Endothelial cell of umbilical vein (primary cell): ENCODE measurements around the gene CTAG1A. TPM values are rescaled to one million over a fixed set of nuclear protein-coding genes. Genes with fewer than 3 reads are reported as not detected.

Experiments
- BruUV-seq: library from RNA; stranded (reverse); fragments of 400-500 nt; replicated peaks from 2 replicates; lab custom pipeline; 2021; lab: Mats Ljungman, UMichigan
- CTCF ChIA-PET: fragments of 300-600, 350-600 bp; sonication (Branson Sonifier 250); formaldehyde crosslinking; loops from one replicate; lab custom pipeline; 2021; ENCODE audit warnings: antibody characterized with exemption, inconsistent platforms; lab: Charles Lee
- POLR2A ChIA-PET: fragments of 300-600, 350-600 bp; sonication (Branson Sonifier 250); formaldehyde crosslinking; loops from one replicate; lab custom pipeline; 2021; ENCODE audit warnings: antibody characterized with exemption, inconsistent platforms; lab: Charles Lee
- DNase-seq: peaks from one replicate; pipeline ENCODE4 v3.0.0-alpha.2; 2011; ENCODE audit warnings: low read depth, low spot score
- FAIRE-seq: peaks from 2 replicates; lab custom pipeline; 2011; peaks lifted over from hg19 to GRCh38; lab: Jason Lieb, UNC
- H2AFZ ChIP-seq: 2 replicates; pipeline ENCODE4 v1.6.0; 2012; ENCODE audit warnings: low read depth, low read length, control low read depth, inconsistent platforms
- H3K27ac ChIP-seq: 2 replicates; pipeline ENCODE4 v1.5.1; 2011; ENCODE audit warnings: low read depth, mild to moderate bottlenecking, control low read depth, low read length, moderate library complexity; ENCODE audit not compliant: insufficient read depth
- H3K27me3 ChIP-seq, 2 experiments: 2 replicates each; pipeline versions ENCODE4 v1.6.0 to v1.6.1; 2011; ENCODE audit warnings: low read length in 2 of 2, mixed read lengths in 1 of 2; ENCODE audit not compliant: control insufficient read depth in 2 of 2, insufficient read depth in 2 of 2
- H3K36me3 ChIP-seq, 2 experiments: 2 replicates in 1 of 2; 3 replicates in 1 of 2; pipeline ENCODE4 v1.5.1; 2011; ENCODE audit warnings: low read length in 2 of 2, mild to moderate bottlenecking in 1 of 2, moderate library complexity in 1 of 2; ENCODE audit not compliant: control insufficient read depth in 2 of 2, insufficient read depth in 2 of 2; ENCODE audit errors: extremely low read depth in 1 of 2
- H3K4me1 ChIP-seq: 3 replicates; pipeline ENCODE4 v1.5.1; 2011; ENCODE audit warnings: mild to moderate bottlenecking, low read length; ENCODE audit not compliant: control insufficient read depth, insufficient read depth; ENCODE audit errors: extremely low read depth
- H3K4me2 ChIP-seq: 2 replicates; pipeline ENCODE4 v1.6.1; 2011; ENCODE audit warnings: low read length, control low read depth, mixed read lengths; ENCODE audit not compliant: insufficient read depth
- H3K4me3 ChIP-seq, 3 experiments: fragments of 200-600 bp in 1 of 3; sonication (generic), shearing (Covaris generic) in 1 of 3; replicated peaks in 1 of 3; 2 replicates each; pipeline ENCODE4 v1.5.1; 2011 to 2016; ENCODE audit warnings: control low read depth in 3 of 3, low read length in 3 of 3, mild to moderate bottlenecking in 2 of 3, inconsistent platforms in 1 of 3, low read depth in 1 of 3, moderate library complexity in 1 of 3; ENCODE audit not compliant: insufficient read depth in 1 of 3
- H3K79me2 ChIP-seq: 2 replicates; pipeline ENCODE4 v1.6.0; 2012; ENCODE audit warnings: low read length, inconsistent platforms; ENCODE audit not compliant: control insufficient read depth, insufficient read depth
- H3K9ac ChIP-seq: replicated peaks from 2 replicates; pipeline ENCODE3; 2011; ENCODE audit warnings: low read length, control low read depth; ENCODE audit not compliant: insufficient read depth; ENCODE audit errors: extremely low read depth
- H3K9me1 ChIP-seq: replicated peaks from 3 replicates; pipeline ENCODE4 v1.6.0; 2011; ENCODE audit warnings: mild to moderate bottlenecking, low read length; ENCODE audit not compliant: control insufficient read depth, insufficient read depth; ENCODE audit errors: extremely low read depth
- H3K9me3 ChIP-seq: replicated peaks from 2 replicates; pipeline ENCODE4 v1.5.1; 2012; ENCODE audit warnings: low read length, inconsistent platforms; ENCODE audit not compliant: control insufficient read depth, insufficient read depth
- H4K20me1 ChIP-seq: replicated peaks from 2 replicates; pipeline ENCODE3; 2011; ENCODE audit warnings: mild to moderate bottlenecking, low read length; ENCODE audit not compliant: control insufficient read depth, insufficient read depth; ENCODE audit errors: extremely low read depth
- EZH2 ChIP-seq: IDR thresholded peaks from 2 replicates; pipeline ENCODE4 v1.6.1; 2012; ENCODE audit warnings: borderline replicate concordance, low read depth, mild to moderate bottlenecking, moderate library complexity, low read length, inconsistent platforms; ENCODE audit not compliant: severe bottlenecking
- FOS ChIP-seq: IDR thresholded peaks from 2 replicates; pipeline ENCODE4 v1.6.1; 2011; ENCODE audit warnings: mild to moderate bottlenecking, low read length, moderate library complexity, borderline replicate concordance; ENCODE audit not compliant: insufficient read depth
- GATA2 ChIP-seq: IDR thresholded peaks from 2 replicates; pipeline ENCODE4 v1.7.0; 2011; ENCODE audit warnings: low read depth, mild to moderate bottlenecking, moderate library complexity, mixed read lengths, low read length; ENCODE audit not compliant: insufficient read length, insufficient read depth
- JUN ChIP-seq: IDR thresholded peaks from 2 replicates; pipeline ENCODE4 v1.6.1; 2011; ENCODE audit warnings: borderline replicate concordance, low read depth; ENCODE audit not compliant: insufficient read length, insufficient read depth
- MAX ChIP-seq: IDR thresholded peaks from 2 replicates; pipeline ENCODE4 v1.6.1; 2011; ENCODE audit not compliant: insufficient read depth, insufficient read length
- MYC ChIP-seq: IDR thresholded peaks from one replicate; pipeline ENCODE4 v1.6.1; 2011; ENCODE audit warnings: mild to moderate bottlenecking, low read depth, low read length
- POLR2A ChIP-seq: IDR thresholded peaks from 2 replicates; pipeline ENCODE4 v1.6.1; 2012; ENCODE audit warnings: low read depth, mild to moderate bottlenecking, control low read depth, low read length
- POLR2AphosphoS5 ChIP-seq: IDR thresholded peaks from 2 replicates; pipeline ENCODE4 v1.6.1; 2012; ENCODE audit warnings: low read depth, mild to moderate bottlenecking, control low read depth, low read length, moderate library complexity; ENCODE audit not compliant: insufficient read depth
- dilution Hi-C: fragments of 300-500 bp; cut with MboI; formaldehyde crosslinking; loops from one replicate; pipeline ENCODE4 v1.15.0; 2019; ENCODE audit warnings: low sequenced_read_pairs; ENCODE audit not compliant: extremely low pct_ligation_motif_present
- intact Hi-C: fragments of 100-400 bp; cut with micrococcal nuclease; formaldehyde crosslinking; loops from one replicate; pipeline ENCODE4 v1.10.0; 2022
- polyA plus RNA-seq, 4 experiments: library from polyadenylated mRNA; depleted of rRNA in 3 of 4; stranded (reverse) in 3 of 4; unstranded in 1 of 4; fragments of >200 nt; gene quantifications; 2 replicates each; pipeline versions ENCODE4 v1.2.1 to v1.2.3, GENCODE V29; 2011 to 2012; ENCODE audit warnings: missing spikeins in 1 of 4
- total RNA-seq: library from RNA; stranded (reverse); gene quantifications from 2 replicates; pipeline ENCODE4 v1.2.3, GENCODE V29; 2021
- TF ChIP-seq, protein P1 (sequence below), 2 donors: IDR thresholded peaks; 1 replicate in 1 of 2; 2 replicates in 1 of 2; pipeline ENCODE4 v1.5.1; 2011; ENCODE audit warnings: low read length in 2 of 2, mild to moderate bottlenecking in 2 of 2, moderate library complexity in 2 of 2, control low read depth in 1 of 2, inconsistent platforms in 1 of 2, low read depth in 1 of 2; ENCODE audit not compliant: insufficient read depth in 1 of 2; ENCODE audit errors: extremely low read depth in 1 of 2

CTAG1A gene
- total and polyA plus RNA-seq, 2 donors (not counting 3 experiments of a cell fraction or from before 2014, with no cell fraction given) = not detected

GRCh38 chrX:154600759-154601374 is 15.9 kb downstream of the CTAG1A start:
- DNase-seq = no peak
- Histone ChIP-seq H3K4me1 (peaks cover 6% of the 10 kb centered on the region), H3K4me2 (no peak overlapping the region), H3K36me3 (no peaks in the 10 kb centered on the region), H3K27me3 (peaks cover 0 to 9% of the 10 kb centered on the region in 2 experiments), H2AFZ (no peak overlapping the region), H4K20me1 (no peaks in the 10 kb centered on the region), H3K9me3 (no peaks in the 10 kb centered on the region), H3K27ac (no peak overlapping the region), H3K4me3 (no peak overlapping the region), H3K9ac (no peak overlapping the region), H3K79me2 (no peaks in the 10 kb centered on the region), H3K9me1 (no peaks in the 10 kb centered on the region)
- intact Hi-C loops = no loop called here
- no peak for FAIRE-seq
- ChIA-PET CTCF (no interaction called here), POLR2A (no interaction called here)
- no peak for TF ChIP-seq POLR2A
- TF ChIP-seq, protein P1, sequence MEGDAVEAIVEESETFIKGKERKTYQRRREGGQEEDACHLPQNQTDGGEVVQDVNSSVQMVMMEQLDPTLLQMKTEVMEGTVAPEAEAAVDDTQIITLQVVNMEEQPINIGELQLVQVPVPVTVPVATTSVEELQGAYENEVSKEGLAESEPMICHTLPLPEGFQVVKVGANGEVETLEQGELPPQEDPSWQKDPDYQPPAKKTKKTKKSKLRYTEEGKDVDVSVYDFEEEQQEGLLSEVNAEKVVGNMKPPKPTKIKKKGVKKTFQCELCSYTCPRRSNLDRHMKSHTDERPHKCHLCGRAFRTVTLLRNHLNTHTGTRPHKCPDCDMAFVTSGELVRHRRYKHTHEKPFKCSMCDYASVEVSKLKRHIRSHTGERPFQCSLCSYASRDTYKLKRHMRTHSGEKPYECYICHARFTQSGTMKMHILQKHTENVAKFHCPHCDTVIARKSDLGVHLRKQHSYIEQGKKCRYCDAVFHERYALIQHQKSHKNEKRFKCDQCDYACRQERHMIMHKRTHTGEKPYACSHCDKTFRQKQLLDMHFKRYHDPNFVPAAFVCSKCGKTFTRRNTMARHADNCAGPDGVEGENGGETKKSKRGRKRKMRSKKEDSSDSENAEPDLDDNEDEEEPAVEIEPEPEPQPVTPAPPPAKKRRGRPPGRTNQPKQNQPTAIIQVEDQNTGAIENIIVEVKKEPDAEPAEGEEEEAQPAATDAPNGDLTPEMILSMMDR (IDR thresholded peaks at IDR 0.05; ENCODE audit: extremely low read depth in 1 of 2, insufficient read depth in 1 of 2, low read depth in 1 of 2, low read length in 2 of 2) = no peak
- no peak for TF ChIP-seq MAX
- TF ChIP-seq GATA2 = no peak
- TF ChIP-seq EZH2 = no peak
- TF ChIP-seq JUN = no peak
- no peak for TF ChIP-seq MYC
- TF ChIP-seq POLR2AphosphoS5 = no peak
- no peak for TF ChIP-seq FOS
- BruUV-seq = no TSS peak
- dilution Hi-C loops = no loop called here
